Right lobe of liver (tissue), 4 donors: ENCODE data around the gene MAEA.

Source experiments
- POLR2A ChIP-seq: fragments of 450-650 bp; IDR thresholded peaks from one replicate; pipeline ENCODE4 v1.6.1; 2017; ENCODE audit warnings: antibody characterized with exemption, mild to moderate bottlenecking
- TF ChIP-seq, protein P1 (sequence below), 4 donors: fragments of 200-600 bp in 3 of 4; fragments of 450-650 bp in 1 of 4; IDR thresholded peaks; one replicate each; pipeline versions ENCODE4 v1.5.1 to v1.8.0; 2016 to 2022; ENCODE audit warnings: antibody characterized with exemption in 4 of 4, mild to moderate bottlenecking in 2 of 4
- donor health status: DM: no; HTN: no; CAD: no.
- donor health status: DM: no; HTN: no; CAD: no.
- donor health status: DM: no; HTN: yes; CAD: no.

DNA sequence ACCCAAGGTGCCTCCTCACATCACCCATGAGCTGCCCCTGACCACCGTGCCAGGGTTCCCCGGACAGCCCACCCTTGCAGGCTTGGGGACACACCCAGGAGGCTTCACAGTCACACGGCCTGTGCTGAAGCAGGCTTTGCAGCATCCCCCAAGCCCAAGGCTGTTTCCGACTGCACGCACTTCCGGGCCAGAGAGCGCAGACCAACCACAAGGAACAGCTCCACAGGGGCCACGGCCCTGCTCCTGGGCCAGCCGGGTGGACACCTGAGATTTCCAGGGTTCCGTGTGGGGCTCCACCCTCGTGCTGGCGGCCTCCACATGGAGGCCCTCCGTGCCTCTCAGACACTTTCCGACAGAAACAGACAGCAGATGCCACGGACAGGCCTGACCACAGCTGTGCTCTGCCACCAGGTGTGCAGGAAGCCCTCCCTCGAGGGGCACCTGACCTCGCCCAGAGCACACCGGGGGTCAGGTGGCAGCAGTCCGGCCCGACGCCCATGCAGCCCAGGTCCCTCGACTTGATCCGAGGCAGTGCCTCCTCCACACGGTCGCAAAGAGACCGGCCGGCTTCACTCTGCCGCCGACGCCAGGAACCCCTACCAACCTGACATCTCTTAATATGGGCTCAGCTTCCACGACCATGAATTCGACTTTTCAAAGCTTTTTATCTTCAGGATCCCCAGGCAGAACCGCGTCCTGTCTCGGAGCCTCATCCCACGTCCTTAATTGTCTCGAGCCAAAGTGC lies 48.8 kb upstream of the MAEA start:
- TF ChIP-seq POLR2A: no peak
- TF ChIP-seq, protein P1, sequence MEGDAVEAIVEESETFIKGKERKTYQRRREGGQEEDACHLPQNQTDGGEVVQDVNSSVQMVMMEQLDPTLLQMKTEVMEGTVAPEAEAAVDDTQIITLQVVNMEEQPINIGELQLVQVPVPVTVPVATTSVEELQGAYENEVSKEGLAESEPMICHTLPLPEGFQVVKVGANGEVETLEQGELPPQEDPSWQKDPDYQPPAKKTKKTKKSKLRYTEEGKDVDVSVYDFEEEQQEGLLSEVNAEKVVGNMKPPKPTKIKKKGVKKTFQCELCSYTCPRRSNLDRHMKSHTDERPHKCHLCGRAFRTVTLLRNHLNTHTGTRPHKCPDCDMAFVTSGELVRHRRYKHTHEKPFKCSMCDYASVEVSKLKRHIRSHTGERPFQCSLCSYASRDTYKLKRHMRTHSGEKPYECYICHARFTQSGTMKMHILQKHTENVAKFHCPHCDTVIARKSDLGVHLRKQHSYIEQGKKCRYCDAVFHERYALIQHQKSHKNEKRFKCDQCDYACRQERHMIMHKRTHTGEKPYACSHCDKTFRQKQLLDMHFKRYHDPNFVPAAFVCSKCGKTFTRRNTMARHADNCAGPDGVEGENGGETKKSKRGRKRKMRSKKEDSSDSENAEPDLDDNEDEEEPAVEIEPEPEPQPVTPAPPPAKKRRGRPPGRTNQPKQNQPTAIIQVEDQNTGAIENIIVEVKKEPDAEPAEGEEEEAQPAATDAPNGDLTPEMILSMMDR (IDR thresholded peaks at IDR 0.05): no peak
